ENCODE results near the gene TOMM40L.

DNA sequence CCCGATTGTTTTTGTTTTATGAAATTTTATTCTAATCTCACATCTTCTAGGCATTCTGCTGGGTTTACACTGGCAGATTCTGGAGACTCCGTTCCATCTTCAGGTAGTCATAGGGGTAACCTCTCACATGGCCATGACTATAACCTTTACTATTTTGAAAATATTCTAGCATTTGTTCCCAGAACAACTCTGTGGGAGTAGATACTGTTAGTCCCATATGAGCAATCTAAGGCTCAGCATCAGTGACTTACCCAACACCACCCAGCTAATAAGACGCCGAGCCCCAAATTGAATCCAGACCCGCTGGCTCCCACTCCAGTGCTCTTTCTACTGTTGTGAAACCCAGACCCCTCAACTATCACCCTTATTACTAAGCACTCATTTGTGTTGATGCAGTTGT, 36.8 kb upstream of the TOMM40L start:
- TF ChIP-seq, protein P1, sequence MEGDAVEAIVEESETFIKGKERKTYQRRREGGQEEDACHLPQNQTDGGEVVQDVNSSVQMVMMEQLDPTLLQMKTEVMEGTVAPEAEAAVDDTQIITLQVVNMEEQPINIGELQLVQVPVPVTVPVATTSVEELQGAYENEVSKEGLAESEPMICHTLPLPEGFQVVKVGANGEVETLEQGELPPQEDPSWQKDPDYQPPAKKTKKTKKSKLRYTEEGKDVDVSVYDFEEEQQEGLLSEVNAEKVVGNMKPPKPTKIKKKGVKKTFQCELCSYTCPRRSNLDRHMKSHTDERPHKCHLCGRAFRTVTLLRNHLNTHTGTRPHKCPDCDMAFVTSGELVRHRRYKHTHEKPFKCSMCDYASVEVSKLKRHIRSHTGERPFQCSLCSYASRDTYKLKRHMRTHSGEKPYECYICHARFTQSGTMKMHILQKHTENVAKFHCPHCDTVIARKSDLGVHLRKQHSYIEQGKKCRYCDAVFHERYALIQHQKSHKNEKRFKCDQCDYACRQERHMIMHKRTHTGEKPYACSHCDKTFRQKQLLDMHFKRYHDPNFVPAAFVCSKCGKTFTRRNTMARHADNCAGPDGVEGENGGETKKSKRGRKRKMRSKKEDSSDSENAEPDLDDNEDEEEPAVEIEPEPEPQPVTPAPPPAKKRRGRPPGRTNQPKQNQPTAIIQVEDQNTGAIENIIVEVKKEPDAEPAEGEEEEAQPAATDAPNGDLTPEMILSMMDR (IDR thresholded peaks at IDR 0.05), result no peak
- TF ChIP-seq POLR2A (IDR thresholded peaks at IDR 0.05), result no peak

Measured in thyroid gland (tissue), 4 donors.